GM23248 (cell line): ENCODE measurements around the gene ARHGEF4. TPM values are rescaled to one million over a fixed set of nuclear protein-coding genes. Genes with fewer than 3 reads are reported as not detected.

Source experiments
- DNase-seq: peaks from one replicate; pipeline ENCODE4 v3.0.0-alpha.2; 2015
- H2AFZ ChIP-seq: fragments of 200-600 bp; sonication (generic); 2 replicates; pipeline ENCODE4 v1.6.1; 2016; ENCODE audit warnings: antibody characterized with exemption
- H3F3A ChIP-seq: fragments of 200-600 bp; sonication (generic); 2 replicates; pipeline ENCODE4 v1.6.1; 2016; ENCODE audit warnings: mild to moderate bottlenecking, antibody characterized with exemption, mixed run types; ENCODE audit not compliant: insufficient read depth
- H3K27ac ChIP-seq: fragments of 200-600 bp; sonication (generic); 2 replicates; pipeline ENCODE4 v1.5.1; 2016; ENCODE audit warnings: mild to moderate bottlenecking
- H3K27me3 ChIP-seq: fragments of 200-600 bp; sonication (generic); replicated peaks from 2 replicates; pipeline ENCODE4 v1.6.1; 2016; ENCODE audit warnings: mild to moderate bottlenecking; ENCODE audit not compliant: insufficient read depth
- H3K36me3 ChIP-seq: fragments of 200-600 bp; sonication (generic); 2 replicates; pipeline ENCODE4 v1.6.1; 2016; ENCODE audit warnings: low read depth, mild to moderate bottlenecking
- H3K4me1 ChIP-seq: fragments of 200-600 bp; sonication (generic); 2 replicates; pipeline ENCODE4 v1.6.1; 2016; ENCODE audit warnings: mild to moderate bottlenecking; ENCODE audit not compliant: insufficient read depth
- H3K4me2 ChIP-seq: fragments of 200-600 bp; sonication (generic); one replicate; pipeline ENCODE4 v1.6.1; 2016; ENCODE audit warnings: mild to moderate bottlenecking; ENCODE audit not compliant: unreplicated experiment
- H3K4me3 ChIP-seq: fragments of 200-600 bp; sonication (generic); 2 replicates; pipeline ENCODE4 v1.5.1; 2016; ENCODE audit warnings: mild to moderate bottlenecking
- H3K79me2 ChIP-seq: fragments of 200-600 bp; sonication (generic); 2 replicates; pipeline ENCODE4 v1.6.1; 2016; ENCODE audit warnings: mild to moderate bottlenecking; ENCODE audit not compliant: insufficient read depth
- H3K9ac ChIP-seq: fragments of 200-600 bp; sonication (generic); 2 replicates; pipeline ENCODE4 v1.6.1; 2016; ENCODE audit warnings: mild to moderate bottlenecking
- H3K9me2 ChIP-seq: fragments of 200-600 bp; sonication (generic); 2 replicates; pipeline ENCODE4 v1.6.1; 2016; ENCODE audit warnings: mixed run types, mild to moderate bottlenecking, moderate library complexity; ENCODE audit not compliant: insufficient read depth
- H3K9me3 ChIP-seq: fragments of 200-600 bp; sonication (generic); one replicate; pipeline ENCODE4 v1.6.1; 2017; ENCODE audit warnings: low read depth
- H4K20me1 ChIP-seq: fragments of 200-600 bp; sonication (generic); 2 replicates; pipeline ENCODE4 v1.6.0; 2016; ENCODE audit not compliant: insufficient read depth
- EZH2 ChIP-seq: fragments of 200-600 bp; sonication (generic); IDR thresholded peaks from 2 replicates; pipeline ENCODE4 v1.6.1; 2018; ENCODE audit warnings: antibody characterized with exemption, mild to moderate bottlenecking; ENCODE audit not compliant: insufficient read depth, poor library complexity, severe bottlenecking
- EZH2phosphoT487 ChIP-seq: fragments of 200-600 bp; sonication (generic); IDR thresholded peaks from 2 replicates; pipeline ENCODE4 v1.6.1; 2018; ENCODE audit warnings: antibody characterized with exemption, moderate library complexity, mild to moderate bottlenecking, low read depth; ENCODE audit not compliant: insufficient read depth
- whole genome bisulfite sequencing, 2 experiments: methylation state at CpG; one replicate each; pipeline ENCODE4 v1.1.6; 2015 to 2017; ENCODE audit warnings: low lambda C conversion rate in 2 of 2, low coverage in 1 of 2; ENCODE audit errors: missing lambda C conversion rate in 2 of 2; 5-methylcytosine and 5-hydroxymethylcytosine counted together
- in situ Hi-C: fragments of 300-500 bp; cut with MboI; formaldehyde crosslinking; loops from 2 replicates; pipeline ENCODE4 v1.15.0; 2020
- polyA plus RNA-seq: library from polyadenylated mRNA; unstranded; fragments of >200 nt; fragmentation: Nextera tagmentation; extraction: Ambion mirVana; gene quantifications from 2 replicates; pipeline ENCODE4 v1.2.1, GENCODE V29; 2016
- total RNA-seq: library from RNA; depleted of rRNA; stranded (reverse); fragments of >200 nt; shearing (Covaris generic); gene quantifications from 2 replicates; pipeline ENCODE4 v1.2.3, GENCODE V29; 2014

The ARHGEF4 gene
- total and polyA plus RNA-seq, 2 experiments from 2014 or later, result 7.4 to 26.0 TPM

DNA sequence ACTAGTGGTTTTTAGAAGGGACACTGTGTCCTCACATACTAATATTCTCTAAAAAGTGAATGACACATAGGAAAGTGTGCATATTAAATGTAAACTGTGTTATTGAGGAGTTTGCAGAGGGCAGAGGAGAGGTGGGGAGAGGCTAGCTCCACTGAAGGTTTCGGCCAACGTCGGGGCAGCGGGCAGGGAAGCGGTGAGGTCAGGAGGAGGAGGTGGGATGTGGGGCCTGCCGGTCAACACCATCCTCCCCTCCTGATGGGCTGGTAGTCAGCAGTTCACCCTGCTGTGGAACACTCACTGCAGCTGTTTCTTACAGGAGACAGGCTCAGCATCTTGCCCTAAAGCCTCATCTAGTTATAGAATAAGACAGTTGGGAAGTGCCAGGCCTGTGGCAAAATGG lies 74.2 kb downstream of the ARHGEF4 start:
- no peak overlapping the region for H3K27ac ChIP-seq
- H3K9me2 ChIP-seq, result no peaks in the 10 kb centered on the region
- no peak for DNase-seq
- no peak overlapping the region for H3K4me2 ChIP-seq
- H3K27me3 ChIP-seq, result peaks cover 41% of the 10 kb centered on the region
- no peaks in the 10 kb centered on the region for H3K4me1 ChIP-seq
- H3K9me3 ChIP-seq, result no peaks in the 10 kb centered on the region
- no peaks in the 10 kb centered on the region for H3F3A ChIP-seq
- no peaks in the 10 kb centered on the region for H3K79me2 ChIP-seq
- H3K36me3 ChIP-seq, result no peaks in the 10 kb centered on the region
- no peak overlapping the region for H2AFZ ChIP-seq
- H3K4me3 ChIP-seq, result no peak overlapping the region
- 57 to 59% methylated on average over 6 of the region's 6 CpGs for WGBS, 2 experiments
- no peaks in the 10 kb centered on the region for H4K20me1 ChIP-seq
- in situ Hi-C loops, result no loop called here
- H3K9ac ChIP-seq, result no peak overlapping the region
- TF ChIP-seq EZH2, result no peak
- TF ChIP-seq EZH2phosphoT487, result no peak

DNA sequence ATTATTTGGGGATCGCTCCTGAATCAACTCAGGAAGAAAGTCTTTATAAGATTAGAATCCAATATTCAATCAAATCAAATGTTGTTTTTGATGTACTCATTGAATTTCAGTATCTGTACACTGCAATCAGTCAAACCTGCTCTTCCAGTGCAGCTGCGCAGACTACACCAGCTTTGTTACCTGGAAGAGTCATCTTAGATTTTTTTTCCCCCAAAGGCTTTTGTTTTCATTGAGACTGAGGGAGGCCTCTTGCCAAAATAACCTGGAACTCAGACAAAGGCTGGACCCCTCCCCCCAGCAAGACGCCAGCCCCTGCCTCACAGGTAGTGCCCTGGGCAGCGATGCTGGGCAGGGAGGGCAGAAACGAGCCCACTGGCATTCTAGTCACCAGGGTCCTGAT lies 74.8 kb downstream of the ARHGEF4 start:
- Histone ChIP-seq H3K4me3 (no peak overlapping the region), H3F3A (no peaks in the 10 kb centered on the region), H3K9me3 (no peaks in the 10 kb centered on the region), H3K27ac (no peak overlapping the region), H3K9me2 (no peaks in the 10 kb centered on the region), H3K36me3 (no peaks in the 10 kb centered on the region), H3K79me2 (no peaks in the 10 kb centered on the region), H3K9ac (no peak overlapping the region), H4K20me1 (no peaks in the 10 kb centered on the region), H3K4me1 (no peaks in the 10 kb centered on the region), H2AFZ (no peak overlapping the region), H3K27me3 (peaks cover 43% of the 10 kb centered on the region), H3K4me2 (no peak overlapping the region)
- no peak for DNase-seq
- in situ Hi-C loops, result no loop called here
- 37 to 42% methylated on average over 5 of the region's 5 CpGs for WGBS, 2 experiments
- no peak for TF ChIP-seq EZH2
- no peak for TF ChIP-seq EZH2phosphoT487

DNA sequence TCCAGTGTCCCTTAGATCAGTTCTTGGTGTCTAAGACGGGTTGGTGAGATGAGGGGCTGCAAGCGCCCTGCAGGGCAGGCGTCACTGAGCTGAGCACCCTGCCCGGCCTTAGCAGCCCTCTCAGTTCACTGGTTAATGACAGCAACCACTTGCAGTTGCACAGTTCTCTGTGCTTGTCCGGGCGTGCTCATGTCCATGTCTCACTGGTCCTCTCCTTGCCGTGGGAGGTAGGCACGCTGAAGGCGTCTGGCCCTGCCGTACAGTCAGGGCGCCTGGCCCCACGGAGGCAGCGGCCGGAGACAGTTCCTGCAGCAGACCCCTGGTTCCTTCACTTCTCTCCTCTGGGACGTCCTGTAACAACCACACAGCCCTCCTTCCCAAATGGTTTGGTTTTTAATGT lies 75.3 kb downstream of the ARHGEF4 start:
- H2AFZ ChIP-seq, result no peak overlapping the region
- H3K4me1 ChIP-seq, result no peaks in the 10 kb centered on the region
- no peaks in the 10 kb centered on the region for H4K20me1 ChIP-seq
- no peaks in the 10 kb centered on the region for H3K79me2 ChIP-seq
- H3K9me3 ChIP-seq, result no peaks in the 10 kb centered on the region
- WGBS, 2 experiments, result 39 to 45% methylated on average over 11 to 15 of the region's 15 CpGs
- TF ChIP-seq EZH2phosphoT487 (no peak), EZH2 (no peak)
- H3K4me3 ChIP-seq, result no peak overlapping the region
- in situ Hi-C loops, result no loop called here
- peaks cover 48% of the 10 kb centered on the region for H3K27me3 ChIP-seq
- no peak overlapping the region for H3K4me2 ChIP-seq
- H3K9me2 ChIP-seq, result no peaks in the 10 kb centered on the region
- no peaks in the 10 kb centered on the region for H3F3A ChIP-seq
- no peak overlapping the region for H3K27ac ChIP-seq
- no peak for DNase-seq
- no peak overlapping the region for H3K9ac ChIP-seq
- no peaks in the 10 kb centered on the region for H3K36me3 ChIP-seq

DNA sequence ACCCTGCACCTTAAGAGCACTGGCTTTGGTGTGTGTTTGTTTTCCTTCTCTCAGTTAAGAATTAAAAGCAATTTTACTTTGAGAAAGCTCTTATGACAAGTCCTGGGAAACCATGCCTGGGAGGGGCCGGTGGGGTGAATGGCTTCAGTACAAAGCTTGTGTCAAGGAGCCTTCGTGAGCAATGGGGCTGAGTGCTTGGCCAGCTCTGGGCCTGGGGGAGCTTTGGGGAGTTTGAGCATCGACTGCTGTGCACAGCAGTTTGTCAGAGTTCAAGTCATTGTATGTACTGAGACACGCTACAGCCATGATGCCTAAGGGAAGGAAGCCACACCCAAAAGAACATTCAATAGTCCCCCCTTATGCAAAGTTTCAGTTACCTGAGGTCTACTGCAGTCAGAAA lies 75.8 kb downstream of the ARHGEF4 start:
- TF ChIP-seq EZH2phosphoT487 (no peak), EZH2 (no peak)
- no peak overlapping the region for H3K27ac ChIP-seq
- no peaks in the 10 kb centered on the region for H3K9me2 ChIP-seq
- H3K9ac ChIP-seq, result no peak overlapping the region
- no peak overlapping the region for H3K4me3 ChIP-seq
- no peaks in the 10 kb centered on the region for H3K4me1 ChIP-seq
- no peak overlapping the region for H3K4me2 ChIP-seq
- no peaks in the 10 kb centered on the region for H3F3A ChIP-seq
- 31 to 32% methylated on average over 4 of the region's 4 CpGs for WGBS, 2 experiments
- H3K79me2 ChIP-seq, result no peaks in the 10 kb centered on the region
- H2AFZ ChIP-seq, result no peak overlapping the region
- H3K36me3 ChIP-seq, result no peaks in the 10 kb centered on the region
- H4K20me1 ChIP-seq, result no peaks in the 10 kb centered on the region
- no peaks in the 10 kb centered on the region for H3K9me3 ChIP-seq
- in situ Hi-C loops, result no loop called here
- peaks cover 51% of the 10 kb centered on the region for H3K27me3 ChIP-seq
- DNase-seq, result no peak

DNA sequence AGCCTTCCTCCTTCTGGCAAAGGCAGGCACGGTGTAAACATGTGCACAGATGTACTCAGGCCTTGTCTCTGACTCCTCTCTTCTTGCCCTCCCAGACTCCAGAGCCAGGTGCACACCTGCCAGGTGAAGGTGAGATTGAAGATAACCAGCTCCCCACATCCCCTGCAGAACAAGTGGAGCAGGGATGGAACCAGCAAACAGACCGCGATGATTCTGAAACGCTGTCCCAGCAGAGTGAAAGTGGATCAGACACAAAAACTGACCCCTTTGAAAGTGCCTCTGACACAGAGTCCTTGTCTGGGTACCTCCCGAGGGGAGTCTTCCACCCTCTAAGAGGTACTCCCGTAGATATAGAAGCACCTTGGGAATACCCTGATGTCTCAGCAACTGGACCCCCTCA lies 77.2 kb downstream of the ARHGEF4 start:
- Histone ChIP-seq H3K9ac (no peak overlapping the region), H3K27me3 (peaks cover 52% of the 10 kb centered on the region), H4K20me1 (no peaks in the 10 kb centered on the region), H2AFZ (no peak overlapping the region), H3F3A (no peaks in the 10 kb centered on the region), H3K9me3 (no peaks in the 10 kb centered on the region), H3K79me2 (no peaks in the 10 kb centered on the region), H3K36me3 (no peaks in the 10 kb centered on the region), H3K4me2 (no peak overlapping the region), H3K4me1 (no peaks in the 10 kb centered on the region), H3K9me2 (no peaks in the 10 kb centered on the region), H3K27ac (no peak overlapping the region), H3K4me3 (no peak overlapping the region)
- 2 to 8% methylated on average over 6 of the region's 6 CpGs for WGBS, 2 experiments
- in situ Hi-C loops, result no loop called here
- TF ChIP-seq EZH2phosphoT487, result no peak
- no peak for TF ChIP-seq EZH2
- DNase-seq, result no peak
